Neural cell (in vitro differentiated cells): ENCODE measurements around the gene FOXJ3. TPM values are rescaled to one million over a fixed set of nuclear protein-coding genes. Genes with fewer than 3 reads are reported as not detected.

ENCODE experiments used
- H2AFZ ChIP-seq: fragments of 200-600, 300-800 bp; sonication (generic), shearing (Covaris generic); 2 replicates; pipeline ENCODE4 v1.6.0; 2014; ENCODE audit warnings: low read depth, mild to moderate bottlenecking, antibody characterized with exemption, low read length, moderate library complexity
- H3F3A ChIP-seq: fragments of 200-600 bp; shearing (Covaris generic); 2 replicates; pipeline ENCODE4 v1.6.1; 2016; ENCODE audit warnings: mild to moderate bottlenecking, moderate library complexity, mixed read lengths, antibody characterized with exemption, low read length; ENCODE audit not compliant: insufficient read depth, poor library complexity, severe bottlenecking
- H3K27ac ChIP-seq: fragments of 200-600, 300-800 bp; sonication (generic), shearing (Covaris generic); 2 replicates; pipeline ENCODE4 v1.5.1; 2014; ENCODE audit warnings: mild to moderate bottlenecking, low read length, moderate library complexity
- H3K27me3 ChIP-seq: fragments of 300-800, 200-600 bp; sonication (generic), shearing (Covaris generic); 2 replicates; pipeline ENCODE4 v1.6.0; 2014; ENCODE audit warnings: mild to moderate bottlenecking, low read depth, low read length, moderate library complexity; ENCODE audit not compliant: insufficient read depth
- H3K36me3 ChIP-seq: fragments of 300-800, 200-600 bp; sonication (generic), shearing (Covaris generic); 2 replicates; pipeline ENCODE4 v1.5.1; 2014; ENCODE audit warnings: mild to moderate bottlenecking, antibody characterized with exemption, low read length, moderate library complexity; ENCODE audit not compliant: insufficient read depth
- H3K4me2 ChIP-seq: fragments of 300-800, 200-600 bp; sonication (generic), shearing (Covaris generic); 2 replicates; pipeline ENCODE4 v1.6.0; 2014; ENCODE audit warnings: mild to moderate bottlenecking, low read length
- H3K4me3 ChIP-seq: fragments of 300-800, 200-600 bp; sonication (generic), shearing (Covaris generic); 2 replicates; pipeline ENCODE4 v1.5.1; 2014; ENCODE audit warnings: mild to moderate bottlenecking, low read length, moderate library complexity
- H3K79me2 ChIP-seq: fragments of 200-600 bp; shearing (Covaris generic); replicated peaks from 2 replicates; pipeline ENCODE4 v1.6.0; 2014; ENCODE audit warnings: mild to moderate bottlenecking, low read length, moderate library complexity; ENCODE audit not compliant: insufficient read depth
- H3K9ac ChIP-seq: fragments of 300-800, 200-600 bp; sonication (generic), shearing (Covaris generic); 2 replicates; pipeline ENCODE4 v1.6.1; 2016; ENCODE audit warnings: mild to moderate bottlenecking, low read length, mixed read lengths
- H3K9me2 ChIP-seq: fragments of 200-600 bp; shearing (Covaris generic); 2 replicates; pipeline ENCODE4 v1.6.1; 2016; ENCODE audit warnings: mild to moderate bottlenecking, low read length, mixed read lengths; ENCODE audit not compliant: insufficient read depth
- H3K9me3 ChIP-seq: fragments of 200-600, 300-800 bp; sonication (generic), shearing (Covaris generic); 2 replicates; pipeline ENCODE4 v1.6.1; 2016; ENCODE audit warnings: mild to moderate bottlenecking, mixed run types, low read length, moderate library complexity, mixed read lengths
- H4K20me1 ChIP-seq: fragments of 200-600 bp; shearing (Covaris generic); 2 replicates; pipeline ENCODE4 v1.6.1; 2016; ENCODE audit warnings: mild to moderate bottlenecking, mixed run types; ENCODE audit not compliant: insufficient read depth
- CTCF ChIP-seq: fragments of 450-650 bp; IDR thresholded peaks from 2 replicates; pipeline ENCODE4 v1.5.1; 2014; ENCODE audit warnings: antibody characterized with exemption, mild to moderate bottlenecking, moderate library complexity; ENCODE audit not compliant: poor library complexity, severe bottlenecking
- EP300 ChIP-seq: fragments of 450-650 bp; conservative IDR thresholded peaks from 2 replicates; pipeline ENCODE4 v1.6.1; 2014; ENCODE audit warnings: antibody characterized with exemption, mild to moderate bottlenecking, moderate library complexity; ENCODE audit not compliant: poor library complexity, severe bottlenecking
- EZH2 ChIP-seq: fragments of 200-600, 300-800 bp; shearing (Covaris generic), sonication (generic); IDR thresholded peaks from 2 replicates; pipeline ENCODE4 v1.6.1; 2014; ENCODE audit warnings: antibody characterized with exemption, low read length, borderline replicate concordance, mild to moderate bottlenecking; ENCODE audit not compliant: insufficient read depth, poor library complexity, severe bottlenecking
- MXI1 ChIP-seq: fragments of 450-650 bp; conservative IDR thresholded peaks from 2 replicates; pipeline ENCODE4 v1.6.1; 2014; ENCODE audit warnings: antibody characterized with exemption, mild to moderate bottlenecking; ENCODE audit not compliant: poor library complexity, severe bottlenecking
- POLR2AphosphoS5 ChIP-seq: IDR thresholded peaks from 2 replicates; pipeline ENCODE4 v1.6.1; 2012
- RAD21 ChIP-seq: fragments of 450-650 bp; conservative IDR thresholded peaks from 2 replicates; pipeline ENCODE4 v1.6.1; 2014; ENCODE audit warnings: antibody characterized with exemption, mild to moderate bottlenecking, moderate library complexity
- SMC3 ChIP-seq: fragments of 450-650 bp; conservative IDR thresholded peaks from 2 replicates; pipeline ENCODE4 v1.6.1; 2014; ENCODE audit warnings: antibody characterized with exemption, mild to moderate bottlenecking, moderate library complexity; ENCODE audit not compliant: poor library complexity
- TAF1 ChIP-seq: IDR thresholded peaks from 2 replicates; pipeline ENCODE4 v1.6.1; 2012; ENCODE audit warnings: low read depth
- polyA plus RNA-seq: library from polyadenylated mRNA; depleted of rRNA; stranded (reverse); fragments of >200 nt; gene quantifications from 2 replicates; pipeline ENCODE4 v1.2.3, GENCODE V29; 2014
- TF ChIP-seq, protein P1 (sequence below): IDR thresholded peaks from 2 replicates; pipeline ENCODE4 v1.6.1; 2012; ENCODE audit warnings: borderline replicate concordance

FOXJ3 gene
- polyA plus RNA-seq, 1 donor from 2014 or later, result 36.0 TPM

GRCh38 chr1:42335809-42336518 lies 929 bp upstream of the FOXJ3 start:
- no peaks in the 10 kb centered on the region for H3K36me3 ChIP-seq
- H3K27ac ChIP-seq, result peak overlapping the region; percentile 95

DNA sequence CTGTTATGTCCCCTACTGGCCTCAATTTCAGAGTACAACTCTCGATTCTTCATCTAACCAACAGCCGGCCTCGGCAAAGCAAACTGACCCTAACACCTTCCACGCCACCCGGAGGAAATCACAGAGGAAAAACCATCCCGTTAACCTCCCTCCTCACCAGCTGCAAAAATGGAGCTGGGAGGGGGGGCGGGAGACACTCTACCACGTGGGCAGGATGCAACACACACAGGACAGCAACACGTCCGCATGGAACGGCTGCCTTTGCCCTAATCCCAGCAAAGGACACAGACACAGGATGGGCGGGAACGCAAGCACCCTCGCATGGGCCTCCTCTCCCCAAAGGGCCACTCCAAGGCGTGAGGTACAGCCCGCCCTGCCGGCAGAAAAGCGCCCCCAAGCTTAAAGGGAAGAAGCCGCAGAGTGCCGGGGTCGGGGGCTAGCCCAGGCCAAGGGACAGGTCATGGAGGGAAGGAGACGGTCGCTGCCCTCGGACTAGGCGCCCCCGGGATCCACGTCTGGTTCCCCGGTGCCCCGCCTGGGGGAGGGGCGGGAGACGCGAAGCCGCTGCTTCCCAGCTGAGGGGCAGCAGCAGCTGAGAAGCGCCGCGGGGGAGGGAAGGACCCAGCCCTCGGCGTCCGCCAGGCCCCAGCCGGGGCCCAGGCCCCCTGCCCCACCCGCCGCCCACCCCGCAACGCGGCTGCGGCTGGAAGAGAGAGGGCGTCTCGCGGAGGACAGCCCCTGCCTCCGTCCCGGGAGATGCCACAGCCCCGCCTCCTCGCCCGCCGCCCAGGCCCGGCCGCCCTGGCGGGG lies 590 bp downstream of the FOXJ3 start:
- Histone ChIP-seq H3K4me2 (peak overlapping the region; percentile 68), H3K4me3 (peak overlapping the region; percentile 96), H3K27me3 (no peaks in the 10 kb centered on the region), H3K9ac (peak overlapping the region; percentile 89), H3F3A (no peaks in the 10 kb centered on the region), H3K9me3 (no peaks in the 10 kb centered on the region), H3K27ac (peak overlapping the region; percentile 95), H3K36me3 (no peaks in the 10 kb centered on the region), H4K20me1 (no peaks in the 10 kb centered on the region), H2AFZ (no peak overlapping the region), H3K9me2 (no peaks in the 10 kb centered on the region), H3K79me2 (peaks cover 54% of the 10 kb centered on the region)
- TF ChIP-seq SMC3, result no peak
- no peak for TF ChIP-seq EP300
- TF ChIP-seq, protein P1, sequence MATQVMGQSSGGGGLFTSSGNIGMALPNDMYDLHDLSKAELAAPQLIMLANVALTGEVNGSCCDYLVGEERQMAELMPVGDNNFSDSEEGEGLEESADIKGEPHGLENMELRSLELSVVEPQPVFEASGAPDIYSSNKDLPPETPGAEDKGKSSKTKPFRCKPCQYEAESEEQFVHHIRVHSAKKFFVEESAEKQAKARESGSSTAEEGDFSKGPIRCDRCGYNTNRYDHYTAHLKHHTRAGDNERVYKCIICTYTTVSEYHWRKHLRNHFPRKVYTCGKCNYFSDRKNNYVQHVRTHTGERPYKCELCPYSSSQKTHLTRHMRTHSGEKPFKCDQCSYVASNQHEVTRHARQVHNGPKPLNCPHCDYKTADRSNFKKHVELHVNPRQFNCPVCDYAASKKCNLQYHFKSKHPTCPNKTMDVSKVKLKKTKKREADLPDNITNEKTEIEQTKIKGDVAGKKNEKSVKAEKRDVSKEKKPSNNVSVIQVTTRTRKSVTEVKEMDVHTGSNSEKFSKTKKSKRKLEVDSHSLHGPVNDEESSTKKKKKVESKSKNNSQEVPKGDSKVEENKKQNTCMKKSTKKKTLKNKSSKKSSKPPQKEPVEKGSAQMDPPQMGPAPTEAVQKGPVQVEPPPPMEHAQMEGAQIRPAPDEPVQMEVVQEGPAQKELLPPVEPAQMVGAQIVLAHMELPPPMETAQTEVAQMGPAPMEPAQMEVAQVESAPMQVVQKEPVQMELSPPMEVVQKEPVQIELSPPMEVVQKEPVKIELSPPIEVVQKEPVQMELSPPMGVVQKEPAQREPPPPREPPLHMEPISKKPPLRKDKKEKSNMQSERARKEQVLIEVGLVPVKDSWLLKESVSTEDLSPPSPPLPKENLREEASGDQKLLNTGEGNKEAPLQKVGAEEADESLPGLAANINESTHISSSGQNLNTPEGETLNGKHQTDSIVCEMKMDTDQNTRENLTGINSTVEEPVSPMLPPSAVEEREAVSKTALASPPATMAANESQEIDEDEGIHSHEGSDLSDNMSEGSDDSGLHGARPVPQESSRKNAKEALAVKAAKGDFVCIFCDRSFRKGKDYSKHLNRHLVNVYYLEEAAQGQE, result no peak
- TF ChIP-seq MXI1, result peak; percentile 81
- peak; percentile 36 for TF ChIP-seq RAD21
- TF ChIP-seq POLR2AphosphoS5, result no peak

More at GRCh38 chr1:42335809-42336518, 929 bp upstream of the FOXJ3 start:
- TF ChIP-seq CTCF (no peak), EZH2 (no peak), TAF1 (no peak), POLR2AphosphoS5 (no peak), RAD21 (no peak), MXI1 (no peak), SMC3 (no peak), EP300 (no peak)
- TF ChIP-seq, protein P1, result no peak
- Histone ChIP-seq H3F3A (peaks cover 7% of the 10 kb centered on the region), H4K20me1 (no peaks in the 10 kb centered on the region), H3K9me2 (no peaks in the 10 kb centered on the region), H3K9ac (peak overlapping the region; percentile 89), H3K27me3 (no peaks in the 10 kb centered on the region), H3K9me3 (no peaks in the 10 kb centered on the region), H3K4me2 (peak overlapping the region; percentile 34), H2AFZ (peak overlapping the region; percentile 59), H3K4me3 (peak overlapping the region; percentile 96), H3K79me2 (peaks cover 40% of the 10 kb centered on the region)
